GM19193 (cell line): ENCODE measurements around the gene THAP4.

Source experiments
- POLR2A ChIP-seq: IDR thresholded peaks from 4 replicates; pipeline ENCODE4 v1.6.1; 2011; ENCODE audit not compliant: insufficient read depth, insufficient read length; ENCODE audit errors: extremely low read depth

The THAP4 gene

DNA sequence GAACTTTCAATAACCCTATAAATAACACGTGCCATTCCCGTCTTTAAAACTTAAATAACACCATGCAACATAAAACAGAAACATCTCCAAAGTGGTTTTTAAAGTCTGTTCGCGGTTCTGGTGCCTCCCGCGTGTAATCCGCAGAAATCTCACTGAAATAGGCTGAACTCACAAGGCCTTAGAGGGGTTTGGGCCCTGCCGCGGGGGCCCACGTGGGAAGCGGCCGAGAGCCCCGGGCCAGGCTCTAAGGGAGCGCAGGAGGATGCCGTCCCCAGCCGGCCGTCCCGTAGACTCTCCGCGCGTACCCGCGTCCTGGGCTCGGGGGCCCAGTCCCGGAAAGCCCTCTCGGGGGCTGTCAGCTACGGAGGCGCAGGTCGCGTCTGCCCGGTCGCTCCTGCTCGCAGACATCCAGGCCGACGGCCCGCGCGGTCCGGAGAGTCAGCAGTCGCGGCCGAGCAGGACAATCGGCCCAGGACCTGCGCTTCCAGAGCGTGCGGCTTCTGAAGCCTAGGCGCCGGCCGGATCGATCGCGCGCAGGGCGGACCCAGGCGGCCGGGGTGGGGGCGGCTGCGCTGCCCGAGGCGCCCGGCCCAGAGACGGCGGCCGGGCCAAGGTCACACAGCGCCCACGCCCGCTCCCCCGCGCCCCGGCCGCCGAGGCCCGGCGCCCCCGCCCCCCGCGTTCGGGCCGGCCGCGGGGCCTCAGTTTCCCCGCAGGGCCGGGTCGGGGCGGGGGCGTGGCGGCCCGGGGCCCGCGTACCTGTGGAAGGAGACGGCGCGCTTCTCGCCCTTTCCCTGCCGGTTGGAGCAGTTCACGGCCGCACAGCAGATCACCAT lies 558 bp downstream of the THAP4 start:
- TF ChIP-seq POLR2A: peak; percentile 56

DNA sequence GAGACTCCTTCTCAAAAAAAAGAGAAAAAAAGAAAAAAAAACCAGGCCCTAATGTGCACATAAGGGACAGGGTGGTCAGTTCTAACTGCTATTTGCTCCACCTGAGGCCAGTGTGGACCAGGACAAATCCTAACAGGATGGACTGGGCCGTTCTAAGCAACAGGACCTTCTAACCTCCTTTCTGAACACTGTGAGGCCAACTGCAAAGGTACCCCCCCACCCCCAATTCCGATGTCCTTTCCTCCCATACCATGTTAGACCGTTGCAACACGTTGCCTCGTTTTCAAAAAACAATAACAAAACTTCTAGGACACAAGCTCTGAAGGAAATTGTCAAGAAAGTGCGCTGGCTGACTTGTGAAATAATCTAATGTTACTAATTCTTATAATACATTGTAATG lies 1.2 kb downstream of the THAP4 start:
- TF ChIP-seq POLR2A: no peak

DNA sequence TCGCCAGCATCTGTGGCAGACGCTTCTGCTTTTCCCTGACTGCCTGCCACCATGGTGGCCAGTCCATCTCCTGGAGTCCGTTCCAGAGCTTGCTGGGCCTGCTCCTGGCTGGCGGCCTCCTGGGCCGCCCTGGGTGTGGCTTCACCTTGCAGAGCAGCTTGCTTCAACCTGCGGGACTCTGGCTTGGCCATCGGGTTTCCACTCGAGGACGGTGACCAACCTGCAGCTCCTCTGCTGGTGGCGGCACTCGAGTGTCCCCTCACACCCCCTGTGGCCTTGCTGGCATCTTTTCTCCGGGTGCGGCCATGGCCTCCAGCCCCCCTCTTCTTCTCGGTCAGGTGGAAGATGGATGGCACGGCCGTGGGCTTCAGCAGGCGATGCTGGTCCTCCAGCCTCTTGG lies 3.4 kb downstream of the THAP4 start:
- TF ChIP-seq POLR2A: no peak

DNA sequence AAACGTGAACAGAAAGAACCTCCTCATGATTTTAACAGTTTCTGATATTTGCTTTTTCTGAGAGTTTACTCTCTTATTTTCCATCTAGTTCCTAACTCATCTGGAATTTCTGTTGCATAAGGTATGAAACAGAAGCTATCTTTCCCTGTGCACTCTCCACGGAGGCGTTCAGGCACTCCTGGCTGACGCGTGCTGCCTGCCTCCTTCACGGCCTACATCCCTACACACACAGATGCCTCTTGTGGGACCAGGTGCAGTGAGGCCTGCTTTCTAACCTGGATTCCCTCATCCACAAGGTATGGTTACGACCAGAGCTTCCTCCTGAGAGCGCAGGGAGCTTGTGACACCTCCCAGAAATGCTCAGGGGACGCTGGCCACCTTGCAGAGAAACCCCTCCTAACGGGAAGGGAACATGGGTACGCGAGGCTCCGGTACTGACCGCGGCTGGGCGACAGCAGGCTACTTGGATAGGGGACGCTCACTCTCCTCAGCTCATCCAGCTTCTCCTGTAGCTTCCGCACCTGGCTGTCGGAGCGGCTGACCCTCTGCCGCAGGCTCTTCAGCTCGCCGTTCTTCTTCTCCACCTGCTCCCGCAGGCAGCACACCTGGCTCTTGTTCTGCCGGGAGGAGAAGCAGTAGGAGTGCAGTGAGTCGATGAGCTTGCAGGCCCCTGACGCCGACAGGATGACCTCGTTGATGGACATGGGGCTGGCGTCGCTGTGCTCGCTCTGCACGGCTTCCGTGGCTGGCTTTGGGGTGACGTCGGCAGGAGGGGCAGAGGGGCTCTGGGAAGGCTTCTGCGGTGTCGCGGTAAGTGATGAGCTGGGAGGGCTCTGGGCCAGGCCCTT lies 4.3 kb downstream of the THAP4 start:
- TF ChIP-seq POLR2A: no peak

DNA sequence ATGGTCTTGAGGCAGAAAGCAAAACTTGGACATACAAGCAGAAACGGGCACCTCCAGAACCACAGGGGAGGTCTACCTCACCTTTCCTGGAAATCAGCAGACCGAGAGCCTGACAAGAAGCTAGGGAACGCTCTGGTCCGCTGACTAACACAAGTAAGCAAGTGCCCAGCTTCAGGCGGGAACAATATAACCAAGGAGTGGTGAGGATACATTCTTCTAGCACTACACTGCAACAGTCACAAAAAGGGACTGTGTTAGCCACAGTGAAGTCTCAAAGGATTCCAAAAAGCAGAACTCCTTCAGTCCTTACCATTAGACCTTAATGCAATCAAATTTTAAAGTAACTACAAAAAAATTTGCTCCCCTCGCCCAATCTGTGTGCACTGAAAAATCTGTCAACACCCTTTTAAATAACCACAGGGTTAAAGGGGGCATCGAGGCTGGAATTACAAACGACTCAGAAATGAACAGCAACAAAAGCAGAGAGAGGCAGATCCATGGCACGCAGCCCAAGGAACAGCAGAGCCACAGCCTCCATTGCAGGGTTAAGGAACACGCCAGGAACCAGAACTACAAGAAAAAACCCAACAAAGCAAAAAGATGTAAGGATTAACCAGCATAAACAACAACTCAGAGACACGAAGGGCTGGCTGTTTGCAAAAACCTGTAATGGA lies 7.1 kb downstream of the THAP4 start:
- no peak for TF ChIP-seq POLR2A

DNA sequence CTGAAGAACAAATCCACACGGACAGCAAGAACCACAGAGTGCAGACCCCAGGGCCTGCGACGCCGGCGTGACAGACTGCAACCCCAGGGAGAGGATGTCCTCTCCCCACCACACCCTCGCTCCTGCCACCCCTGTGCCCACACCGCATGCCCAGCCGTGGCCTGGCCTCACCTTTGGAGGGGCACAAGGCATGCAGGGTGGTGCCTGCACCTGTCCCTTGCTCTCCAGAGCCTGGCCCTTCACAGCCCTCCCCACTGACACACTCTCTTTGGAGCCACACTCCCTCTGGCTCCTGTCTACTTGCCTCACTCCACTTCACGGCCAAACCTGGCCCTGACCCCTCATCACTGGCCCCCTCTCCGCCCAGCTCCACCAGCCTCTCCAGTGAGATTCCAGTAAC lies 9.3 kb downstream of the THAP4 start:
- no peak for TF ChIP-seq POLR2A

DNA sequence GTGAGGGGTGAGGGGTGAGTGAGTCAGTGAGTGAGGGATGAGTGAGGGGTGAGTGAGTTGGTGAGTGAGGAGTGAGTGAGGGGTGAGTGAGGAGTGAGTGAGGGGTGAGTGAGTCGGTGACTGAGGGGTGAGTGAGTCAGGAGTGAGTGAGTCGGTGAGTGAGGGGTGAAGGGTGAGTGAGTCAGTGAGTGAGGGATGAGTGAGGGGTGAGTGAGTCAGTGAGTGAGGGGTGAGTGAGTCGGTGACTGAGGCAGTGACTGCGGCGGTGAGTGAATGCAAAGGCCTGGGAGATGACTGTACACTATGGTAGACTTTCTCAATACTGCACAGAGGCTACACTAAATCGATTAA lies 16.6 kb downstream of the THAP4 start:
- no peak for TF ChIP-seq POLR2A

DNA sequence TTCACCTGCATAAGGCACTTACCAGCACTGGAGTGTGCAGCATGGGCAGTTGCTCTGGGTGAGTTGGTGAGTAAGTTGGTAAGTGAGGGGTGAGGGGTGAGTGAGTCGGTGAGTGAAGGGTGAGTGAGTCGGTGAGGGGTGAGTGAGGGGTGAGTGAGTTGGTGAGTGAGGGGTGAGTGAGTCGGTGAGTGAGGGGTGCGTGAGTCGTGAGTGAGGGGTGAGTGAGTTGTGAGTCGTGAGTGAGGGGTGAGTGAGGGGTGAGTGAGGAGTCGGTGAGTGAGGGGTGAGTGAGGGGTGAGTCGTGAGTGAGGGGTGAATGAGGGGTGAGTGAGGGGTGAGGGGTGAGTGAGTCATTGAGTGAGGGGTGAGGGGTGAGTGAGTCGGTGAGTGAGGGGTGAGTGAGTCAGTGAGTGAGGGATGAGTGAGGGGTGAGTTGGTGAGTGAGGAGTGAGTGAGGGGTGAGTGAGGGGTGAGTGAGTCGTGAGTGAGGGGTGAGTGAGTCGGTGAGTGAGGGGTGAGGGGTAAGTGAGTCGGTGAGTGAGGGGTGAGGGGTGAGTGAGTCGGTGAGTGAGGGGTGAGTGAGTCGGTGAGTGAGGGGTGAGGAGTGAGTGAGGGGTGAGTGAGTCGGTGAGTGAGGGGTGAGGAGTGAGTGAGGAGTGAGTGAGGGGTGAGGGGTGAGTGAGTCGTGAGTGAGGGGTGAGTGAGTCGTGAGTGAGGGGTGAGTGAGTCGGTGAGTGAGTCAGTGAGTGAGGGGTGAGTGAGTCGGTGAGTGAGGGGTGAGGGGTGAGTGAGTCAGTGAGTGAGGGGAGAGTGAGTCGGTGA lies 17.1 kb downstream of the THAP4 start:
- TF ChIP-seq POLR2A: no peak

DNA sequence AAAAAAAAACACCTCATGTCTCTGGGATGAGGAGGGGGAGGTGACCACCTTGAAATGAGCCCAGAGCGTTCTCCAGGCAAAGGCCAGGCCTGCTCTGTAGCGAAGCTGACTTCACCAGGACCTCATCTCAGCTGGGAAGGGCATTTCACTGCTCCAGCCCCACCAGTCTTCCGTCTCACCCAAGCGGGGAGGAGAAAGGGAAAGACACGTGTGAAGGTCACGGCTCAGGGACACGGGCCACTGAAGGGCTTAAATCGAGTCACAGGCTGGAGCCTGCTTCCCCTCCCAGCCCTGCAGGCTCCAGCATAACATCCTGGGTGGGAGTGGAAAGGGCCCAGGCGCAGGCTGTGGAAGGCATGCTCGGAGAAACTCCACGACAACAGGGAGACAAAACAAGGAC lies 18.1 kb downstream of the THAP4 start:
- no peak for TF ChIP-seq POLR2A

DNA sequence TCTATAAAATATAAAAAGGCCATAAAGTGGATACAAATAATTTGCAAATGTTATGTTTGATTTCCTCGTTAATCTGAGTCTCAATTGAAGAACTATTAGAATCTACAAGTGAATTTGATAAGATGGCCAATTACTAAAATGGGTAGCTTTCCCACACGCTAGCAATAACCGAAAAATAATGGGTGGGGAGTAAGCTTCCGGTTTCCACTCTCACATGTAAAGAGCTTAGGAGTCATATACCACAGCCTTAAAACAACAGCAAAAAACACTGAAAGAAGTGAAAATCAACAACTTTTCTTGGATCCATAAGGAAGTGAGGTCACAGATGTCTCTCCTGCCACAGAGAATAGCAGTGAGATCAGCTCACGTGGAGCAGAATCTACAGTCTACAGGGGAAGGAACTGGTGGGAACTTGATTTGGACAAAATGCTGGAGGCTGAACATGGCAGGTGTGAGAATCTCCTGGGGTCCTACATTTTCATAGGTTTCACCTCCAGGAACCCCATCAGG lies 18.6 kb downstream of the THAP4 start:
- TF ChIP-seq POLR2A: no peak

DNA sequence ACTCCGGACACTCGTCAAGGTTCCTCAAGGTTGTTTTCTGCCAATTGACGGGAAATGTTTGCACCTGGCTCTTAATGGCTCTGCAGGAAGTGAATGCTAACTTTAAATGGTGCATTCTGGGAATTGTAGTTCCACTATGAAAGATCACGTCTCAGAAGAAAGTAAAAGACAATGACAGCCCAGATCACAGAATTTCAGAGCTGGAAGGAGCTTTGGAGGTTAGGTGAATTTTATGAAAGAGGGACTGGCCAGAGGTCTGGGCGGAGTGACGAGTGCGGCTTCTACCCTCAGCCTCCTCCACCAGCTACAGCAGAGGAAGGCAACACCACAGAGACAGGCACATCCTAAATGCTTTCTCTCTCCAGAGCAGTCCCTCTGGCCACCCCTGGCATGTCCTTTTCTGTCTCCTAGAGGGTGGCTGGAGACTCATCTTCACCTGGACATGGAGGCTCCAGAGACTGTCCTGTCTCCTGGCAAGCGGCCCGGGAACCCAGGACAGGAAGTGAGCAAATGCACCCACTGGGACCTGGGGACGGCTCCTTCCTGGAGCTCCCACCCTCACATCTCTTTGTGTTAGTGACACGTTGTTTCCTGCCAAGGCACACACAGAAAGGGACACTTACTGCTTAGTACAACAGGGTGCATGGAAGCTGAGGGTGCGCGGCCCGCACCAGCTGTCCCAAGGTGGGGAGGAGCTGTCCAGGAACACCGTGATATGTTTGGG lies 19.4 kb downstream of the THAP4 start:
- TF ChIP-seq POLR2A: peak; percentile 26

DNA sequence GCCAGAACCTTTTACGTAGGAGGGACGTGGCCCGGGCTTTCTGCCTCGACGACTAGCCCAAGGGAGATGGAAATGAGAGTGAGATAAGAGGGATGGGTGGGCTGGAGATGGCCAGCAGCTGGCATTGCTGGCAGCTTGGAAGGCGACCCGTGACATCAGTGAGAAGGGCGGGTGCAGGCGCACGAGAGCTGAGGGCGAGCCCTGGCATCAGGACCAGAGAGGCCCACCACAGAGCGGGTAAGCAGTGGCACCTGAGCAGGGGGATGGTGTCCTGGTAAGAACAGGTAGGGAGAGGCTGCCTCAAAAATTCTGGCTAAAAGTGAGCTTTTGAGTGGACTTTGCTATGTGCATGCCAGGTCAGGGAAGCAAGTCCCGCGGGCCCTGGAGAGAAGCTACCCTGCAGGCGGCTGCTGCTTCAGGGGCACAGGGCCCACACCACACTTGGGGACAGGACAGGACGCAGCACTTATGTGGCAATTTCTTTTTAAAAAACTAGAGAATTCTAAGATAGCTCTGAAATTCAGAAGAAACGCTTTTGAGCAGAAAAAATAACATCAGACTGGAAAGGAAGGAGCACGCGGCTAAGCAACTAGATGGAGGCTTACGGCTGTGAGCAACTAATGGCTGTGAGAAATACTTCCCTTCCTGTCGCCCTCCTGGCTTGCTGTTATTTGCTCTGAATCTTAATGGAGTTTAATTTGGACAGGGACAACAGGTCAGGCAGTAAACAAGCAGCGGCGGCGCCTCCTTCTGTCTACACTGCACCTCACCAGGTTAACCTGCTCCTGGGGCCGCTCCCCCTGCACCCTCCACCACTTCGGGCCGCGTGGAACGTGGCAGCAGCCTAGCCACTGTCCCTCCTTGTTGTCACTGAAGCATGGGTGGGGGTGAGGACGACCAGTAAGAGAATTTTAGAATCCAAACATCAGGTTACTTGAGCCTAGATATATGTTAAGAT lies 20.5 kb downstream of the THAP4 start:
- TF ChIP-seq POLR2A: no peak
